Naive thymus-derived CD8-positive, alpha-beta T cell (primary cell): Measurements from ENCODE around the gene PANX1. TPM values are rescaled to one million over a fixed set of nuclear protein-coding genes. Genes with fewer than 3 reads are reported as not detected.

Experiments used
- ATAC-seq, 2 donors: fragments of 150-1000 bp; cut with Tn5 transposase in 1 of 2; sonication (Bioruptor Pico), chemical (Tn5 transposase) in 1 of 2; 1 replicate in 1 of 2; 2 replicates in 1 of 2; pipeline ENCODE4 v1.10.0; 2021; ENCODE audit warnings: mild to moderate bottlenecking in 2 of 2, moderate library complexity in 2 of 2
- POLR2A ChIA-PET: fragments of 350-600 bp; sonication (Branson Sonifier 250); formaldehyde crosslinking; loops from one replicate; lab custom pipeline; 2021; ENCODE audit warnings: antibody characterized with exemption; lab: Charles Lee
- DNase-seq, 10 donors: peaks; one replicate each; pipeline versions ENCODE4 v3.0.0 to v3.0.0-alpha.2; 2020 to 2022
- H3K27ac Mint-ChIP-seq, 10 donors: one replicate each; pipeline ENCODE4 v1.8.0; 2020 to 2022; ENCODE audit warnings: mild to moderate bottlenecking in 10 of 10, mixed read lengths in 10 of 10, moderate library complexity in 4 of 10, inconsistent platforms in 1 of 10
- H3K27me3 Mint-ChIP-seq, 5 donors: one replicate each; pipeline ENCODE4 v1.8.0; 2021 to 2022; ENCODE audit warnings: mixed read lengths in 5 of 5
- H3K36me3 Mint-ChIP-seq, 3 donors: one replicate each; pipeline ENCODE4 v1.8.0; 2020 to 2022; ENCODE audit warnings: mixed read lengths in 3 of 3, mild to moderate bottlenecking in 2 of 3, inconsistent platforms in 1 of 3
- H3K4me1 Mint-ChIP-seq, 4 donors: one replicate each; pipeline ENCODE4 v1.8.0; 2021 to 2022; ENCODE audit warnings: mixed read lengths in 4 of 4
- H3K4me3 Mint-ChIP-seq, 10 donors: one replicate each; pipeline ENCODE4 v1.8.0; 2020 to 2022; ENCODE audit warnings: mild to moderate bottlenecking in 10 of 10, mixed read lengths in 10 of 10, moderate library complexity in 6 of 10, inconsistent platforms in 1 of 10
- H3K9me3 Mint-ChIP-seq, 9 donors: one replicate each; pipeline ENCODE4 v1.8.0; 2020 to 2022; ENCODE audit warnings: mixed read lengths in 9 of 9, mild to moderate bottlenecking in 3 of 9, inconsistent platforms in 1 of 9, moderate library complexity in 1 of 9
- polyA plus RNA-seq, 3 donors: library from polyadenylated mRNA; unstranded; fragments of 300-500 nt; fragmentation: Illumina TruSeq; gene quantifications; one replicate each; pipeline ENCODE4 v1.2.3, GENCODE V29; 2021
- total RNA-seq, 8 experiments: library from RNA in 2 of 8; stranded (reverse) in 2 of 8; gene quantifications; one replicate each; pipeline ENCODE4 v1.2.3 and lab custom pipeline; 2021 to 2026

The PANX1 gene
- 1 to 10 TPM; 6.2 to 6.4 TPM for total RNA-seq
- 1 to 10 TPM; 4.6 to 8.7 (median 7.8) TPM for polyA plus RNA-seq
- total RNA-seq (lab: John Stamatoyannopoulos, UW), result 9.8 to 37.4 (median 20.1) reads per million in 6 experiments

- peak; percentile 84 to 89 for ATAC-seq
- peak within 1 kb of the TSS in 4 of 10 donors; percentile 90 to 93 (median 92) for H3K4me3 Mint-ChIP-seq
These were observed at the start of gene PANX1 for GRCh38 chr11:94128746-94129511. TSS of gene PANX1 (plus strand) at chr11:94128841. CDS start at chr11:94129313, 472 bp downstream.

GRCh38 chr11:94084164-94084563 lies 44.5 kb upstream of the PANX1 start:
- Mint-ChIP-seq H3K4me3 (no peak overlapping the region), H3K9me3 (peaks cover 0 to 1% (median 0%) of the 10 kb centered on the region in 9 donors), H3K36me3 (peaks cover 0 to 2% (median 0%) of the 10 kb centered on the region in 3 donors), H3K4me1 (no peaks in the 10 kb centered on the region), H3K27me3 (peaks cover 9 to 40% (median 18%) of the 10 kb centered on the region in 5 donors), H3K27ac (no peak overlapping the region)
- POLR2A ChIA-PET, result no interaction called here
- ATAC-seq, result no peak
- DNase-seq, result no peak

More at GRCh38 chr11:94128746-94129511, at the start of gene PANX1:
- POLR2A ChIA-PET, result interaction anchor here (0.6 to 2.1 kb wide), 8 partner anchors 13 to 1032 kb away, joined by 3 to 7 read pairs (median 4); partner anchors contain the start of genes C11orf54, C11orf97, CEP295 and SRSF8
- Mint-ChIP-seq H3K27me3 (no peaks in the 10 kb centered on the region), H3K27ac (peak within 1 kb of the TSS in 9 of 10 donors; percentile 88 to 98 (median 95)), H3K9me3 (no peaks in the 10 kb centered on the region), H3K4me1 (peaks cover 21 to 29% (median 28%) of the 10 kb centered on the region in 4 donors), H3K36me3 (no peaks in the 10 kb centered on the region)
- DNase-seq, result peak; percentile 65 to 81 (median 74)

- no peak for ATAC-seq
- Mint-ChIP-seq H3K27ac (no peak overlapping the region), H3K9me3 (peaks cover 0 to 10% (median 0%) of the 10 kb centered on the region in 9 donors), H3K4me3 (no peak overlapping the region), H3K4me1 (no peaks in the 10 kb centered on the region), H3K27me3 (peaks cover 0 to 28% (median 7%) of the 10 kb centered on the region in 5 donors), H3K36me3 (no peaks in the 10 kb centered on the region)
- POLR2A ChIA-PET, result no interaction called here
- no peak for DNase-seq
These were observed 39.7 kb upstream of the PANX1 start for GRCh38 chr11:94088906-94089305.

GRCh38 chr11:94089341-94089740 lies 39.3 kb upstream of the PANX1 start:
- peaks cover 0 to 10% (median 0%) of the 10 kb centered on the region in 9 donors for H3K9me3 Mint-ChIP-seq
- POLR2A ChIA-PET, result no interaction called here
- DNase-seq, result no peak
- peaks cover 0 to 28% (median 7%) of the 10 kb centered on the region in 5 donors for H3K27me3 Mint-ChIP-seq
- no peak overlapping the region for H3K4me3 Mint-ChIP-seq
- ATAC-seq, result no peak
- no peaks in the 10 kb centered on the region for H3K36me3 Mint-ChIP-seq
- H3K4me1 Mint-ChIP-seq, result no peaks in the 10 kb centered on the region
- H3K27ac Mint-ChIP-seq, result no peak overlapping the region

- H3K27ac Mint-ChIP-seq, result no peak overlapping the region
- H3K4me1 Mint-ChIP-seq, result no peaks in the 10 kb centered on the region
- no peak for DNase-seq
- peaks cover 0 to 28% (median 6%) of the 10 kb centered on the region in 5 donors for H3K27me3 Mint-ChIP-seq
- no peaks in the 10 kb centered on the region for H3K36me3 Mint-ChIP-seq
- H3K4me3 Mint-ChIP-seq, result no peak overlapping the region
- ATAC-seq, result no peak
- POLR2A ChIA-PET, result no interaction called here
- peaks cover 0 to 12% (median 0%) of the 10 kb centered on the region in 9 donors for H3K9me3 Mint-ChIP-seq
These were observed 38.2 kb upstream of the PANX1 start for GRCh38 chr11:94090401-94090800.

GRCh38 chr11:94091091-94091490 lies 37.5 kb upstream of the PANX1 start:
- POLR2A ChIA-PET, result no interaction called here
- Mint-ChIP-seq H3K36me3 (no peaks in the 10 kb centered on the region), H3K4me3 (no peak overlapping the region), H3K27ac (no peak overlapping the region), H3K27me3 (peaks cover 0 to 28% (median 6%) of the 10 kb centered on the region in 5 donors), H3K9me3 (peaks cover 0 to 16% (median 0%) of the 10 kb centered on the region in 9 donors), H3K4me1 (no peaks in the 10 kb centered on the region)
- DNase-seq, result no peak
- no peak for ATAC-seq

- Mint-ChIP-seq H3K27ac (no peak overlapping the region), H3K27me3 (peaks cover 2 to 19% (median 8%) of the 10 kb centered on the region in 5 donors), H3K9me3 (peaks cover 0 to 32% (median 10%) of the 10 kb centered on the region in 9 donors), H3K36me3 (no peaks in the 10 kb centered on the region), H3K4me1 (no peaks in the 10 kb centered on the region), H3K4me3 (no peak overlapping the region)
- ATAC-seq (no peak), DNase-seq (no peak)
- POLR2A ChIA-PET, result no interaction called here
These were observed 28.4 kb upstream of the PANX1 start for GRCh38 chr11:94100253-94100652.

- H3K36me3 Mint-ChIP-seq, result no peaks in the 10 kb centered on the region
- H3K27me3 Mint-ChIP-seq, result peaks cover 2 to 15% (median 5%) of the 10 kb centered on the region in 5 donors
- H3K4me1 Mint-ChIP-seq, result no peaks in the 10 kb centered on the region
- POLR2A ChIA-PET, result no interaction called here
- DNase-seq (no peak), ATAC-seq (no peak)
- peaks cover 0 to 8% (median 4%) of the 10 kb centered on the region in 9 donors for H3K9me3 Mint-ChIP-seq
- H3K27ac Mint-ChIP-seq, result no peak overlapping the region
- H3K4me3 Mint-ChIP-seq, result no peak overlapping the region
These were observed 25.2 kb upstream of the PANX1 start for GRCh38 chr11:94103471-94103870.

GRCh38 chr11:94104734-94105133 lies 23.9 kb upstream of the PANX1 start:
- ATAC-seq (no peak), DNase-seq (no peak)
- Mint-ChIP-seq H3K4me3 (no peak overlapping the region), H3K36me3 (no peaks in the 10 kb centered on the region), H3K9me3 (peaks cover 0 to 4% (median 1%) of the 10 kb centered on the region in 9 donors), H3K27ac (no peak overlapping the region), H3K27me3 (peaks cover 2 to 9% (median 4%) of the 10 kb centered on the region in 5 donors), H3K4me1 (no peaks in the 10 kb centered on the region)
- POLR2A ChIA-PET, result no interaction called here

GRCh38 chr11:94106716-94107115 lies 21.9 kb upstream of the PANX1 start:
- DNase-seq (no peak), ATAC-seq (no peak)
- POLR2A ChIA-PET, result no interaction called here
- H3K27me3 Mint-ChIP-seq, result peaks cover 7 to 23% (median 8%) of the 10 kb centered on the region in 5 donors
- H3K27ac Mint-ChIP-seq, result no peak overlapping the region
- no peaks in the 10 kb centered on the region for H3K4me1 Mint-ChIP-seq
- no peaks in the 10 kb centered on the region for H3K36me3 Mint-ChIP-seq
- H3K9me3 Mint-ChIP-seq, result peaks cover 0 to 2% (median 0%) of the 10 kb centered on the region in 9 donors
- no peak overlapping the region for H3K4me3 Mint-ChIP-seq

- H3K9me3 Mint-ChIP-seq, result peaks cover 0 to 2% (median 0%) of the 10 kb centered on the region in 9 donors
- H3K36me3 Mint-ChIP-seq, result no peaks in the 10 kb centered on the region
- DNase-seq (no peak), ATAC-seq (no peak)
- POLR2A ChIA-PET, result no interaction called here
- no peaks in the 10 kb centered on the region for H3K4me1 Mint-ChIP-seq
- no peak overlapping the region for H3K4me3 Mint-ChIP-seq
- H3K27me3 Mint-ChIP-seq, result peaks cover 7 to 18% (median 8%) of the 10 kb centered on the region in 5 donors
- no peak overlapping the region for H3K27ac Mint-ChIP-seq
These were observed 21.3 kb upstream of the PANX1 start for GRCh38 chr11:94107363-94107762.

- ATAC-seq (no peak), DNase-seq (no peak)
- POLR2A ChIA-PET, result no interaction called here
These were observed 17.4 kb upstream of the PANX1 start for GRCh38 chr11:94111241-94111640.

GRCh38 chr11:94111660-94112059 lies 17.0 kb upstream of the PANX1 start:
- Mint-ChIP-seq H3K36me3 (no peaks in the 10 kb centered on the region), H3K9me3 (peaks cover 0 to 2% (median 0%) of the 10 kb centered on the region in 9 donors), H3K4me1 (no peaks in the 10 kb centered on the region), H3K27me3 (peaks cover 12 to 31% (median 24%) of the 10 kb centered on the region in 5 donors), H3K27ac (no peak overlapping the region), H3K4me3 (no peak overlapping the region)
- ATAC-seq (no peak), DNase-seq (no peak)
- POLR2A ChIA-PET, result no interaction called here

More at GRCh38 chr11:94111241-94111640, 17.4 kb upstream of the PANX1 start:
- no peaks in the 10 kb centered on the region for H3K4me1 Mint-ChIP-seq
- H3K9me3 Mint-ChIP-seq, result peaks cover 0 to 2% (median 0%) of the 10 kb centered on the region in 9 donors
- peaks cover 12 to 31% (median 24%) of the 10 kb centered on the region in 5 donors for H3K27me3 Mint-ChIP-seq
- H3K36me3 Mint-ChIP-seq, result no peaks in the 10 kb centered on the region
- H3K27ac Mint-ChIP-seq, result no peak overlapping the region
- H3K4me3 Mint-ChIP-seq, result no peak overlapping the region
